Calu3 (cell line): ENCODE measurements around the gene TPRA1. TPM values are rescaled to one million over a fixed set of nuclear protein-coding genes. Genes with fewer than 3 reads are reported as not detected.

Experiments used
- BruUV-seq: library from RNA; stranded (reverse); fragments of 400-500 nt; replicated peaks from 2 replicates; lab custom pipeline; 2021; lab: Mats Ljungman, UMichigan
- CTCF ChIA-PET: fragments of 300-600 bp; sonication (Branson Sonifier 250); formaldehyde crosslinking; loops from one replicate; lab custom pipeline; 2022; ENCODE audit warnings: antibody characterized with exemption; lab: Charles Lee
- DNase-seq: peaks from one replicate; pipeline ENCODE4 v3.0.0; 2022
- H3K27ac Mint-ChIP-seq: one replicate; pipeline ENCODE4 v1.8.0; 2022; ENCODE audit warnings: mixed read lengths; ENCODE audit not compliant: unreplicated experiment
- H3K27me3 Mint-ChIP-seq: one replicate; pipeline ENCODE4 v1.8.0; 2022; ENCODE audit warnings: mixed read lengths; ENCODE audit not compliant: unreplicated experiment
- H3K36me3 Mint-ChIP-seq: one replicate; pipeline ENCODE4 v1.8.0; 2022; ENCODE audit warnings: mild to moderate bottlenecking, moderate library complexity, mixed read lengths; ENCODE audit not compliant: insufficient read depth, unreplicated experiment
- H3K4me1 Mint-ChIP-seq: one replicate; pipeline ENCODE4 v1.8.0; 2022; ENCODE audit warnings: mild to moderate bottlenecking, low read depth, mixed read lengths; ENCODE audit not compliant: unreplicated experiment
- H3K4me3 Mint-ChIP-seq: one replicate; pipeline ENCODE4 v1.8.0; 2022; ENCODE audit warnings: mild to moderate bottlenecking, low read depth, moderate library complexity, mixed read lengths; ENCODE audit not compliant: unreplicated experiment
- H3K9me3 Mint-ChIP-seq: one replicate; pipeline ENCODE4 v1.8.0; 2022; ENCODE audit warnings: low read depth, mixed read lengths; ENCODE audit not compliant: unreplicated experiment
- CTCF ChIP-seq: fragments of 200-600 bp; IDR thresholded peaks from one replicate; pipeline ENCODE4 v1.8.0; 2022; ENCODE audit warnings: antibody characterized with exemption; ENCODE audit not compliant: unreplicated experiment
- intact Hi-C: fragments of 100-400 bp; cut with micrococcal nuclease; formaldehyde crosslinking; loops from one replicate; pipeline ENCODE4 v1.10.0; 2022; ENCODE audit not compliant: unreplicated experiment
- total RNA-seq: library from RNA; stranded (reverse); gene quantifications from 2 replicates; pipeline ENCODE4 v1.2.3, GENCODE V29; 2022

The TPRA1 gene
- total RNA-seq, 1 experiment from 2014 or later: 66.4 TPM

GRCh38 chr3:127569160-127569559 lies 21.4 kb downstream of the TPRA1 start:
- no TSS peak for BruUV-seq
- Mint-ChIP-seq H3K27me3 (peaks cover 24% of the 10 kb centered on the region), H3K36me3 (peaks cover 25% of the 10 kb centered on the region), H3K27ac (no peak overlapping the region), H3K4me1 (no peaks in the 10 kb centered on the region), H3K4me3 (no peak overlapping the region), H3K9me3 (no peaks in the 10 kb centered on the region)
- CTCF ChIA-PET: no interaction called here
- no peak for DNase-seq
- TF ChIP-seq CTCF: no peak
- intact Hi-C loops: no loop called here

- H3K36me3 Mint-ChIP-seq: peaks cover 20% of the 10 kb centered on the region
- no TSS peak for BruUV-seq
- CTCF ChIA-PET: no interaction called here
- TF ChIP-seq CTCF: no peak
- H3K4me3 Mint-ChIP-seq: no peak overlapping the region
- no peaks in the 10 kb centered on the region for H3K4me1 Mint-ChIP-seq
- intact Hi-C loops: no loop called here
- H3K9me3 Mint-ChIP-seq: no peaks in the 10 kb centered on the region
- H3K27ac Mint-ChIP-seq: no peak overlapping the region
- H3K27me3 Mint-ChIP-seq: peaks cover 30% of the 10 kb centered on the region
- DNase-seq: no peak
These were observed 21.9 kb downstream of the TPRA1 start for GRCh38 chr3:127568586-127568985.

- Mint-ChIP-seq H3K27ac (no peak overlapping the region), H3K4me1 (no peaks in the 10 kb centered on the region), H3K4me3 (no peak overlapping the region), H3K36me3 (peaks cover 2% of the 10 kb centered on the region), H3K9me3 (no peaks in the 10 kb centered on the region), H3K27me3 (peaks cover 47% of the 10 kb centered on the region)
- CTCF ChIA-PET: no interaction called here
- intact Hi-C loops: no loop called here
- TF ChIP-seq CTCF: no peak
- no TSS peak for BruUV-seq
- no peak for DNase-seq
These were observed 23.7 kb downstream of the TPRA1 start for GRCh38 chr3:127566833-127567232.

GRCh38 chr3:127565711-127566110 lies 24.8 kb downstream of the TPRA1 start:
- BruUV-seq: no TSS peak
- no peak overlapping the region for H3K4me3 Mint-ChIP-seq
- DNase-seq: no peak
- no peaks in the 10 kb centered on the region for H3K36me3 Mint-ChIP-seq
- no peak overlapping the region for H3K27ac Mint-ChIP-seq
- H3K27me3 Mint-ChIP-seq: peaks cover 58% of the 10 kb centered on the region
- no peaks in the 10 kb centered on the region for H3K4me1 Mint-ChIP-seq
- intact Hi-C loops: no loop called here
- no peak for TF ChIP-seq CTCF
- H3K9me3 Mint-ChIP-seq: no peaks in the 10 kb centered on the region
- CTCF ChIA-PET: interaction anchor here (0.6 to 1.2 kb wide), 4 partner anchors 9 to 781 kb away, joined by 3 to 6 read pairs (median 4); no protein-coding TSS in a partner anchor
